ENCODE results near the gene CARTPT.

Gene CARTPT

DNA sequence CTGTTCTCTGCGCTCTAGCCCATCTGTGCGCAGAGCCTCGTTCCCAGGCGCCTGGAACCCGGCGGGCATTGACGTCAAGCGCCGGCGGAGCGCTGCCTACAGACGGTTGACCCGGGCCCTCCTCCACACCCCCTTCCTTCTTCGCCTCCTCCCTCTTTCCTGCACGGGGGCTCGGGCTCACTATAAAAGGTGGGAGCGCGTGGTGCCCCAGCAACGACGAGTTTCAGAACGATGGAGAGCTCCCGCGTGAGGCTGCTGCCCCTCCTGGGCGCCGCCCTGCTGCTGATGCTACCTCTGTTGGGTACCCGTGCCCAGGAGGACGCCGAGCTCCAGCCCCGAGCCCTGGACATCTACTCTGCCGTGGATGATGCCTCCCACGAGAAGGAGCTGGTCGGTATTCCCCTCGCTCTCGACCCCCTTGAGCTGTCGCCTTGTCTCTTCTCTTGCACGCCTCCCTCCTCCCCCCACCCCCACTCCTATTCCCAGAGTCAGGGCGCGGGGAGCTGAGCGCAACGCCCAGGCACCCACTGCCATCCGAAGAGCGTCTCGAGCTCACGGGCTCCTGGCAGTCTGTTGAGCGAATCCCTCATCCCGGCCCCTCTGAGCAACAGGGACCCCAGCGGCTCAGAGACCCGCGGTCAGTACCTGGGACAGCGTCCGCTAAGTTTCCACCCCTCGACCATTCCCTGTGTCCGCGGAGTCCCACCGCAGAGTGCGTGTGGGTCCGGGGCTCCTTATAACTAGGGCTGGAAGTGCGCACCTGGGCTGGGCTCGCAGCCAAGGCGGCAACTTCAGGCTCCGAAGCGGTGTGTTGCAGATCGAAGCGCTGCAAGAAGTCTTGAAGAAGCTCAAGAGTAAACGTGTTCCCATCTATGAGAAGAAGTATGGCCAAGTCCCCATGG lies at the start of gene CARTPT:
Gene CARTPT (plus strand): TSS at position 213 of the 902 bp plus-strand sequence. CDS start 19 bp downstream, at position 232.
- DNase-seq = no peak

DNA sequence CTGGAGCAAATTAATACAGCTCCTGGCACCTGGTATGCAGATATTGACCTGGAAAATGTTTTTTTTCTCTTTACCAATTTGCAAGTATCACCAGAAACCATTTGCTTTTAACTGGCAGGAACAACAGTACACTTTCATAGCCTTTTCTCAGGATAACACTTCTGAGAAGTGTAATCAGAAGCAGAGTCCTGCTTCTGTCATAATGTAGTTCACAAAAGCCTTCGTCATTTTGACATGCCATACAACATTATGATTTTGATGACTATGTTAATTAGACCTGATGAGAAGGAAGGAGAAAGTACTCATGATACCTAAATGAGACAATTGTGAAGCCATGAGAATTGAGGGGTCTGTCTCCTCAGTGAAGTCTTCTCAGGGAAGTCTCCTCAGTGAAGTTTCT lies 41.1 kb upstream of the CARTPT start:
- DNase-seq = no peak

DNA sequence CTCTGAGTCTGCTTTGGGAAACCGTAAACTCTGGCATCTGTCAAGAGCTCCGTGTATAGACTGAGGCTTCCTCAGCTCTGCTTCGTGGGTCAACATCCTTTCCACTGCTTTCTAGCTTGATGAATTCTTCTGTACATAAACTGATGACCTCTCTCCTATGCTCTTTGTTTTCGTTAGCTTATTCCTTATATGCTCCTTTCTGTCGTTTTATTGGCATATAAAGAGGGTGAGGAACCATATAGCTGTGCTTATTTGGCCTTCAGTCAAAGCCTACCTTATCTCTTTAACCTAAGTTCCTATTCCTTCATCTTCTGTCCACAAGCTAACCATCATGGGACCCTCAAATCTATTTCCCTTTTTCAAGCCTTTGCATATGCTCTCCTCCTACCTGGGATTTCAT lies 39.4 kb upstream of the CARTPT start:
- DNase-seq = no peak

DNA sequence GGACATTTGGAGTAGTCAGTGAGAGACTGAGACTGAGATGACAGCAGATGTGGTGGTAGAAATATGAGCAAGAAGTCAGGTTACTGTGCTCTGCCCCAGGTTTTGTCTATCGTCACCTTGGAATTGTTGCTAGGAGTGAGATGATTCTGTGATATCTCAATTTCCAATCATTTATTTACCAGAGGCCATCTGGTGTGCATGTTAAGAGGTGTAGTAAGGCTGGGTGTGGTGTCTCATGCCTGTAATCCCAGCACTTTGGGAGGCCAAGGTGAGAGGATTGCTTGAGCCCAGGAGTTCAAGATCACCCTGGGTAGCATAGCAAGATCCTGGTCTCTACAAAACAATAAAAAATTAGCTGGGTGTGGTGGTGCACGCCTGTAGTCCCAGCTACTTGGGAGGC lies 38.6 kb upstream of the CARTPT start:
- no peak for DNase-seq

DNA sequence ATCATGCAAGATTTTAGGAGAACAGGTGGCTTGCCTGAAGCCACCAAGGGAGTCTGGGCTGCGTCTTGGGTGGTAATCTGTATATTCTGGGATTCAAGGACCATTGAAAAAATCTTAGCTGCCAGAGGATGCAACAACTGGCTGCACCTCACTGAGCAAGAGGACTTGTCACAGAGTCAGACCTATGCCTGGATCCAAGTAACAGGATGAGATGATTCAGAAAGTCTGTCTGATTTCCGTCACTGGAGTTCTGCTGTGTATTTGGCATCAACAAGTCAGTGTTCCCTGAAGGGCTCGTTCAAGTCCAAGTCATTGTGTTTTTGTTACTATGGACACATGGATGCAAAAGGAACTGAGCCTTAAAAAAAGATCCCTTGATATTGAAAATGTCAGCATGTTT lies 37.8 kb upstream of the CARTPT start:
- no peak for DNase-seq

DNA sequence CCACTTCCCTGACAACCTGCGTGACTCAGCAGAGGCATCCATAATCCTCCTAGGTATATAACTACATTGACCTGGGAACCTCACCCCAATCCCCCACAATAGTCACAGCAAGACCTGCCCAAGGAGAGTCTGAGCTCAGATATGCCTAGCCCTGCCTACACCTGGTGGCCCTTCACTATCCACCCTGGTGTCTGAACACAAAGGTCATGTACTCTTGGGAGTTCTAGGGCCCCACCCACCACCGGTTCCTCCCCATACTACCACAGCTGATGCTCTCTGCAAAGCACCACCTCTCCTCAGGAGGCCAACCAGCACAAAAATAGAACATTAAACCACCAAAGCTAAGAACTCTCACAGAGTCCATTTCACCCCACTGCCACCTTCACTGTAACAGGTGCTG lies 34.8 kb upstream of the CARTPT start:
- no peak for DNase-seq

DNA sequence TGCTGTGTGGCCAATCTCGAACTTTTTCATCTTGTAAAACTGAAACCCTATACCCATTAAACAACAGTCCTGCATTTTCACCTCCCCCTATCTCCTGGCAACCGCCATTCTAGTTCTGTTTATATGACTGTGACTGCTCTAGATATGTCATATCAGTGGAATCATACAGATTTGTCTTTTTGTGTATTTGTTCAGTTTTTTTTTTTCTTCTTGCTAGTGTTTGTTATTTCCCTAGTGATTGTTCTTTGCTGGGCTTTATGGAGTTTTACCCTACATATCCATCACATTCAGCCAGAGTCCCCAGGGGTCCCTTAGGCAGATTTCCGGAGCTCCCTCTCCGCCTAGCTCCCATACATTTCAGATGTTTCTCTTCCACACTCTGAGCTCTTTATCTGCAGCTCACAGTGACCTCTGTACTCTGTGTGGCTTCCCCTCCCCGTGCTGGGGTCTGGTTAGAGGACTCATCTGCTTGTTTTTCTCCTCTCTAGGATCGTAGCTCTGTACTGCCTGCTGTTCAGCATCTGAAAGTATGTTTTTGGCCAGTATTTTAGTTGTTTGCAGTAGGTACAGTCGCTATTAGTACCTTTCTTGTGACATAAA lies 25.1 kb upstream of the CARTPT start:
- DNase-seq = no peak

DNA sequence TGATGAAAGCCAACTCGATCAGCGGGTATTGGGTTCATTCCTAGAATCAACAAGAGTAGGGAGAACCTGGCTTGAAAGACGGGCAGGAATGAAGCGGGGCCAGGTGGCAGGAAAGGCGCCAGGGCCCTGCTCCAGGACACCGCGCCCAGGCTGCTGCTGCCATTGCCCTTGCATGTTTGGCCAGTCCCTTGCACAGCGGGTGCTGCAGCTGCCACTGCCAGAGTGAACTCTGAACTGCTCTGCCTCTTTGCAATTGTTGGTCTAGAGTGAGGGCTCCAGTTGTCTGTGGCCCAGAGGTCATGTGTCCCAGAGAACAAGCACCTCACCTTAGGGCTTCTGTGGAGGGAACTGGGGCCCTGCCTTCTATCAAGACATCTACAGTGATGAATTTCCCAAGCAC lies 24.0 kb upstream of the CARTPT start:
- DNase-seq = no peak

DNA sequence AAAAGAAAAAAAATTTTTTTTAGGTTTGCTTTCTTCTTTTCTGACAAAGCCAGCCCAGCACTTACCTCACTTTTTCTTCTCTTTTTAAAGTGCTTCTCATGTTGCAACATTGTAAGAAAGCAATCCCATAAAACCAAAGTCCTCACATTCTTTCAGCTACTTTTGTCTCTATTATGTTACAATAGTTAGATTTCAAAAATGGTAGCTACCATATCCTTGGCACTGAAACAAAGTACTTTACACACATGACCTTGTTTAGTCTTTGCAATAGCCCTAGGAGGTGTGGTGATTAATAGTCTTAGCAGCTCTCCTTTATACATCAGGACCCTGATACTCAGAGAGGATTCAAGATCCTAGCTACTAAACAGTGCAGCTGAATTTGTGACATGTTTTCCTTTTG lies 23.5 kb upstream of the CARTPT start:
- no peak for DNase-seq

DNA sequence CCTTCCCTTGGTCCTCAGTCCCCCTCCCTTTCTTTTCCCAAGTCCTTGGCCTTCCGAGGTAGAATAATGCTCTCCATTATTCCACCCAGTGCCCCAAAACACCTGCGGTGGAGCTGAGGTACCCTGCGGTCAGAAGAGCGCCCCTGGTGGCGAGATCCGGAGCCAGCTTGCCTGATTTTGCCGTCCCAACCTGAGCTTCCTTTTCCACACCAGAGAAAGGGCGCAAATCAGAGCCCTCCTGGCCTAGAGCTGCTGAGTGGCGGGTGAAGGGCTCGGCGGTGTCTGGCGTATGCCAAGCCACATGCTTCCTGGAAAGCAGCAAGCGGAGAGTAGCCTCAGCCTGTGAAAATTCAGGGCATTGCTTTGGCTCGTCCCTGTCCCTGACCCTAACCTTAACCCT lies 21.1 kb upstream of the CARTPT start:
- no peak for DNase-seq

DNA sequence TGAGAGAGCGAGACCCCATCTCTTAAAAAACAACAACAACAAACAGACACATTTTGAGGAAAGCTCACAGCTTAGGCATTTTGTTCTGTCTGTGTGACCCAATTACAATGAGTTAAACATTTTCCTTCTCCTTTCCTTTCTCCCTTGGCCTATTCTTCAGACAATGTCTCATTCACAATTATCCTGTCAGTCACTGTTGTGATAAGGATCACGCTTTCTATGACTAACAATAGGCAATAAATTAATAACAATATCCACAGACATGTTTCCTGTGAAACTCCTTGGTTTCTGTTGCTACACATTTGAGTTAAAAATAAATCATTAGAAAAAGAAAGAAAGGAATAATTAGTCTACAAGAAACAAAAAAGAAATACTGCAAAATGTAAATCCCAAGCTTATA lies 19.8 kb upstream of the CARTPT start:
- DNase-seq = no peak

DNA sequence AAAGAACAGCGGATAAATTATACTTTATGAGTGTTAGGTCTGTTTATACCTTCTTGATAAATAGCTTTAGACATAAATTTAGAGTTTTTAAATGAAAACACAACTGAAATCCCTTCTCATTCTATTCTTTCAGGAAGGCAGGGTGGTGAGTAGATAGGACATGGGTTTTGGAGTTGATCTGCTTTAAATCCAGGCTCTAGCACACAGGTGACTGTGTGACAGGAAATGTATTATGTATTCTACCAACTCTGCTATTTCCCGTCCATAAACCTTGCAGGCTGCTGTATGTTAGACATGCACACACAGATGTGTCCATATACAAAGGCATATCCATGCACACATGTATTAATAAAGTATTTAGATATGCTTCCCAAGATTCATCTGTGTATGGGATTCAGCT lies 19.3 kb upstream of the CARTPT start:
- no peak for DNase-seq

DNA sequence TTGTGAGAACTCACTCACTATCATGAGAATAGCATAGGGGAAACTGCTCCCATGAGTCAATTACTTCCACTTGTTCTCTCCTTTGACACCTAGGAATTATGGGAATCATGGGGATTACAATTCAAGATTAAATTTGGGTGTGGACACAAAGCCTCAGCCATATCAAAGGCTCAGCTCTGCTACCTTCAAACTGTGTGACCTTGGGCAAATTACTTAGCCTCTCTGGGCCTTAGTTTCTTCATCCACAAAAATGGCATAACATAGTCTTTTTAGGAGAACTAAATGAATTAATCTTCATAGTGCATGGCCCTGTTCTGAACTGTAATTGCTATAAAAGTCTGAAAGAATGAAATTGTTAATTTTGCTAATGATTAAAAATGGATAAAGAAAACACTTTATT lies 18.3 kb upstream of the CARTPT start:
- no peak for DNase-seq

DNA sequence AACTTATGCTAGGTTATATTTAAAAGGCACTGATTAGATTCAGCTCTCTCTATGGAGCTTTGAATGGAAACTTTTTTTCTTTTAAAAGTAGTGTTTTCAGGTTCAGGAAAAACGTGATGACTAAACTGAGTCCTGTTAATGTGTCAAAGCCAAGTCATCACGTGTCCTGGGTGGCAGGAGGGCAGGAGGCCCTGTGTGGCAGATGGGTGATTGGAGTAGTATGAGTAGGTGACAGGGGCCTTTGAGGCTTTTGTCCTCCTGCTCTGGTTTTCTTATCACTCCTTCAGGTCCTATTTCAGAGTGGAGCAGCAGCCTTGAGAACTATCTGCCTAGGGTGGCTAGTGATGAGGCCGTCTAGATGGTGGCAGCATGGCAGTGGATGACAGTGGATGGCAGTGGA lies 17.7 kb upstream of the CARTPT start:
- DNase-seq = no peak

DNA sequence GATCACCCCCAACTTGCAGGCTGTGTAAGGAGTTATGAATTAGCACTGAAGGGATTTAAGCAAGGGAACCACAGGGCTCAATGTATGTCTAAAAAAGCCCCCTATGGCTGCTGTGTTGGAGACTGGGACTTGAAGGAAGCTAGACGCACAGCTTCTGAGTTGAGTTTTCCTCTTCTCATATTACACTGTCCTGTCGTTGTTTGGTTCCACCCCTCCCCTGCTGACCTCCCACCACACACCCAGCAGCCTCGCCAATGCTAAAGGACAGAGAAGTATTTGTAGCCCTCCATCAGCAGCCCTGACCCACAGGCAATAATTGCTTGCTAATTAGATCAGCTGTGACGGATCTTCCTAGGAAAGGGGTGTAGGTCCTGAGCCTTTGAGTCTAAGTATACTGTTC lies 15.1 kb upstream of the CARTPT start:
- no peak for DNase-seq

DNA sequence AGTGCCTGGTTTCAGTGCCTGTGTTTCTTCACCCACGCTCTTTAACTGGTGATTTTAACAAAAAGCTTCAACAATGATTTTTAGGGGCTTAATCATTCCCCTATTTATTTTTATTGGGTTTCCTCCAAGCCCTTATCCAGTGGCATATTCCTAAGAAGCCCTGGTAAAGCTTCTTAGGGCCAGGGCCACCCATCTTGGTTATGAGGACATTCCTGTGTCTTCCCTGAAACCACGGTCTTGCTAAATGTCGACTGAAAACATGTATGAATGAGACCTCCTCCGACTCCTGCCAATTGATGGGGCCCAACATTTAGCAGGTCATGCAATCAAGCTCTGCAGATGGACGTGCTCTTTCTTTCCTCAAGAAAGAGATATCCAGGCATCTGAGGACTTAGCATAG lies 13.7 kb upstream of the CARTPT start:
- no peak for DNase-seq

DNA sequence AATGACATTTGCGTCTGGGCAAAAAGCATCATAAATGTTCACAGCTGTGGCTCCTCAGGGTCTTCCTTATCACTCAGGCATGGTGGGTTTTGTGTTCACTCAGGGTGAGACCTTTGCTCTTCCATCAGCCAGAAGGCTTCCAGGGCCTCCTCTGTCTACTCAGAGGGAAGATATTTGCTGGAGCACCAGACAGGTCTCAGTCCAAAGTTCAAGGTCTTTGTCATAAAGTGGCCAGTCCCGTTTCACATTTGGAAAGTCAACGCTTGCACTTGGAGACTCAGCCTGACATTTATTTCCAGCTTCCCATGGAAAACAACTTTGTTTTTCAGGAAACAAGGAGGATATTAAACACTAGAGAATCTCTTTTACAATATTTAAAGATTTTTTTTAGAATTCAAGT lies 12.2 kb upstream of the CARTPT start:
- no peak for DNase-seq

DNA sequence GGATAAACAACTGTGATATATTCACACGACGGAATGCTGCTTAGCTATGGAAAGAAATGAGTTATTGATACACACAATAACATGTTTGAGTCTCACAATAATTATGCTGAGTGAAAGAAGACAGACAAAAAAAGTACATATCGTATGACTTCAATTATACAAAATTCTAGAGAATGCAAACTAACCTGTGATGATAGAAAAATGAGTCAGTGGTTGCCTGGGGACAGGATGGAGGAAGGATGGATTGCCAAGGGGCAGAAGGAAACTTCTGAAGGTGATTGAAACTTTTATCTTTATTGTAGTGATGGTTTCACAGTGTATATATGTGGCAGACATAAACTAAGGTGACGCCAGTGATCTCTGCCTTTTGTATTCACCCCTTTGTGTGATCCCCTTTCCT lies 7.5 kb upstream of the CARTPT start:
- no peak for DNase-seq

DNA sequence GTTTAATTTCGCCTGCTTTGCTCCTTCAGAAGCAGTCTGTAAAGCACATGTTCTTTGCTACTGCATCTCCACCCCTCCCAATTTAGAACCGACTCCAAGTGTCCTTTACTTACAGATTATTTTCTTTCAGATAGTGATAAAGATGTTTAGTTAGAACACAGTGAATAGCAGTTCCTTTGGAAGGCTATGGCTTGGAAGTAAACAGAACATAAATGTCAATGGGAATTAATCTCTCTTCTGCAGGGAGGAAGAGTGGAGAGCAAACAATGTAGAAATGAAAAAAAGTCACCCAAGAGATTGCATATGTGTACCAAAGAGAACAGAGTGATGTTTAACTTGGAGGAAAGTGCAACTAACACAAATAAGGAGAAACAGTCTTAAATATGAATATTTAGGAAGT lies 4.2 kb upstream of the CARTPT start:
- no peak for DNase-seq

DNA sequence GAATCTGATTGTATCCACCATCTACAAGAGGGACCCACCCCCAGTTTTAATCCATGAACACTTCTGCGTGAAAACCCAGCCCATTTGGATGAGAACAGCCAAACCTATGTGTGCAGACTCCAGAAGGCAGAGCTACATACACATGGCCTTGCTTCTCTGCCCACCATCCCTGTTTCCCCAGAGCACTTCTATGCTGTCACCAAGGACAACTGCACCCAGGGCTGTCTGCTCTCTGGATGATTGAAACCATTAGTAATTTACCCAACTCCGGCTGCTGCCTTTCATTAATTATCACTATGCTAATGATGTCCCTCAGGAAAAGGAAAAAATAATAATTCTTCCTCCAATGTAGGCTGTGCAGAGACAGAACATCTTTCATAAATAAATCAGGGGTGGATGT lies 8.9 kb downstream of the CARTPT start:
- DNase-seq = no peak

DNA sequence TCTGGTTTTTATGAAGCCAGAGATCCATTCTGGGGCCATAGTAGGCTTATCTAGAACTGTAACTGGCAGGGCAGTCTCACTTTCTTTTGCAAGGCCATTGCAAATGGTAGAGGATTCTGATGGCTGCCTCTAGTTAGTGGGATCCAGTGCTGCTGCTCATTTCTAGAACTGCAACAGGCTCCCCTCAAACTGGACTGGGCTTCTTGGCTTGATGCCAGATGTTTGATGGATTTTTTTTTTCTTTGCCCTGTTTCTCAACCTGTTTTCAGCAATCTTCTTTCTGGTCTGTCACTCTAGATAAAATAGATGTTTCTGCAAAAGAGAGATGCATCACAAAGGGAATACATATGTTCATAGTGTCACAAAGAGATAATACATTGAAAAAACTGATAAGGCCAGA lies 11.9 kb downstream of the CARTPT start:
- DNase-seq = no peak

DNA sequence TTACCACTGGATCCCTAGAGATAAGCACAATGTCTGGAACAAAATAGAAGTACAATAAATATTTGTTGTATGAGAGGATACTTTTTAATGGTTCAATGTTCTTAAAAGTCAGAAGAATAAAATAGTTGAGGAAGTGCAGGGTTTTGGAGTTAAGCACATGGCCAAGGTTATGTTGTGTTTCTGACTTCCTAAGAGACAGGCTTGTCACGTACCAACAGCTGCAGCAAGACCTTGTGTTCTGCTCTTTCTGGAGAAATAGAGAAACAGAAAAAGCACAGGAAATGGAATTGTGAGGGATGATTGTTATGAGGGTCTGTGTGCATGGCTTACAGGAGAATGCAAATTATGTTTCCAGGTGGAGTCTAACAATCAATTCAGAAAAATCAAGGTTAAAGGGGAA lies 12.9 kb downstream of the CARTPT start:
- no peak for DNase-seq

DNA sequence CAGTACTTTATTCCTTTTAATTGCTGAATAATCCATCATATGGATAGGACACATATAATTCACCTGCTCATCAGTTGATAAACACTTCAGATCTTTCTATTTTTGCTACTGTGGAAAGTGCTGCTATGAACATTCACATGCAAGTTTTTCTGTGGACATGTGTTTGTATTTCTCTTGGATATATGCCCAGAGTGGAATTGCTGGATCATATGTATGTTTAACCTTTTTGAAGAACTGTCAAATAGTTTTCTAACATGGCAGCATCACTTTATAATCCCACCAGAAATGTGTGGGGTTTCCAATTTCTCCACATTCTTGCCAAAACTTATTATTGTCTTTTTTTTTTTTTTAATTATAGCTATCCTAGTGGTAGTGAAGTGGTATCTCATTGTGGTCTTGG lies 15.1 kb downstream of the CARTPT start:
- DNase-seq = no peak

DNA sequence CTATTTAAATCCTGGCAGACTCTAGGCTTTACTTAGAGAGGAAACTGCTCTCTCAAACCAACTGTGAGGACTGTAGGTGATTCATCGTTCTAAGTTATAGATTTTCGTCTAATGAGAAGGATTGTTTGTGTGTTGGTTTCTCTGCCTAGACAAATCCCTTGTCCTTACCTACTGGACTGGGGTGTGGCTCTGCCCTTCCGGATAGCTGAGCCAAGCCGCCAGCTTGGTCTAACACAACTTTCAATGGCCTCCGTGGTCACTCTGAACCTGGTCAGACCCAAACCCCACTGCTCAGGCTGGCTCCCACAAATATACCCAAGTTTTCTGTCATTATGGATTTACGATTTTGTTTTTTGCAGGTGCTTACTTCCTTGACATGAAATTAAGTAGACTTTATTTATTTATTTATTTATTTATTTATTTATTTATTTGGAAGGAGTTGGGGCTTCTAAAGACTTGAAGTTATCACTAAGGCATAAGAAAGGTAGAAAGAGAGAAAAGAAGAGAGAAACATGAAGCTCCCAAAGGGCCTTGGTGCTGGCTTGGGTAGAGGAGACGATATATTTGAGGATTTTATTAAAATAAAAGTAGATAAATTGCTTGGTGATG lies 19.0 kb downstream of the CARTPT start:
- no peak for DNase-seq
